Loucy (cell line): Measurements from ENCODE around the gene TET3.

Experiments
- H2AFZ ChIP-seq: fragments of 200-600 bp; sonication (generic); 2 replicates; pipeline ENCODE4 v1.6.0; 2016; ENCODE audit warnings: antibody characterized with exemption, mild to moderate bottlenecking, low read length, moderate library complexity
- H3F3A ChIP-seq: fragments of 200-600 bp; 2 replicates; pipeline ENCODE4 v1.6.0; 2016; ENCODE audit warnings: antibody characterized with exemption, low read depth, mild to moderate bottlenecking
- H3K27me3 ChIP-seq: fragments of 200-600 bp; sonication (generic); 2 replicates; pipeline ENCODE4 v1.6.1; 2014; ENCODE audit warnings: low read length, mild to moderate bottlenecking; ENCODE audit not compliant: insufficient read depth, poor library complexity, severe bottlenecking
- H3K36me3 ChIP-seq: fragments of 200-600 bp; sonication (generic); 2 replicates; pipeline ENCODE4 v1.6.1; 2016; ENCODE audit warnings: low read length; ENCODE audit not compliant: insufficient read depth
- H3K4me1 ChIP-seq: fragments of 200-600 bp; sonication (generic); 2 replicates; pipeline ENCODE4 v1.5.1; 2014; ENCODE audit warnings: low read length, mild to moderate bottlenecking; ENCODE audit not compliant: insufficient read depth, poor library complexity, severe bottlenecking
- H3K4me2 ChIP-seq: fragments of 200-600 bp; sonication (generic); 2 replicates; pipeline ENCODE4 v1.6.0; 2014; ENCODE audit warnings: antibody characterized with exemption, low read length, low read depth, mild to moderate bottlenecking; ENCODE audit not compliant: poor library complexity, severe bottlenecking
- H3K4me3 ChIP-seq: fragments of 200-600 bp; sonication (generic); 2 replicates; pipeline ENCODE4 v1.5.1; 2014; ENCODE audit warnings: low read length, mild to moderate bottlenecking, mixed read lengths; ENCODE audit not compliant: poor library complexity, severe bottlenecking
- H3K79me2 ChIP-seq: fragments of 200-600 bp; sonication (generic); 2 replicates; pipeline ENCODE4 v1.6.1; 2014; ENCODE audit warnings: low read length; ENCODE audit not compliant: insufficient read depth
- H3K9ac ChIP-seq: fragments of 200-600 bp; sonication (generic); 2 replicates; pipeline ENCODE4 v1.6.0; 2014; ENCODE audit warnings: mild to moderate bottlenecking, low read depth, low read length, moderate library complexity; ENCODE audit not compliant: poor library complexity, severe bottlenecking
- H3K9me2 ChIP-seq: fragments of 200-600 bp; sonication (generic); replicated peaks from 2 replicates; pipeline ENCODE4 v1.6.1; 2016; ENCODE audit warnings: low read depth, low read length, mixed read lengths
- H3K9me3 ChIP-seq: fragments of 200-600 bp; sonication (generic); 2 replicates; pipeline ENCODE4 v1.6.1; 2014; ENCODE audit warnings: mild to moderate bottlenecking, antibody characterized with exemption, low read length, low read depth; ENCODE audit not compliant: insufficient read depth
- H4K20me1 ChIP-seq: fragments of 200-600 bp; sonication (generic); 2 replicates; pipeline ENCODE4 v1.6.0; 2014; ENCODE audit warnings: antibody characterized with exemption, low read length, mild to moderate bottlenecking; ENCODE audit not compliant: insufficient read depth, poor library complexity, severe bottlenecking
- CTCF ChIP-seq: fragments of 200-600 bp; sonication (generic); conservative IDR thresholded peaks from 2 replicates; pipeline ENCODE4 v1.5.1; 2014; ENCODE audit warnings: mild to moderate bottlenecking, antibody characterized with exemption, low read length
- EZH2phosphoT487 ChIP-seq: fragments of 200-600 bp; IDR thresholded peaks from 2 replicates; pipeline ENCODE4 v1.6.1; 2018; ENCODE audit warnings: antibody characterized with exemption, mild to moderate bottlenecking, moderate library complexity, borderline replicate concordance

TET3 gene

GRCh38 chr2:73964223-73964622 is 20.5 kb upstream of the TET3 start:
- Histone ChIP-seq H2AFZ (no peak overlapping the region), H3K9ac (no peak overlapping the region), H3K79me2 (no peaks in the 10 kb centered on the region; the same call in 1 of the 2 replicates), H4K20me1 (no peaks in the 10 kb centered on the region), H3K4me2 (no peak overlapping the region), H3K4me1 (peaks cover 44% of the 10 kb centered on the region), H3K9me2 (no peaks in the 10 kb centered on the region), H3K4me3 (no peak overlapping the region), H3K36me3 (peaks cover 7% of the 10 kb centered on the region), H3F3A (peaks cover 3% of the 10 kb centered on the region; the same call in 1 of the 2 replicates), H3K27me3 (no peaks in the 10 kb centered on the region), H3K9me3 (peaks cover 3% of the 10 kb centered on the region; the same call in 1 of the 2 replicates)
- TF ChIP-seq EZH2phosphoT487, result no peak
- no peak for TF ChIP-seq CTCF

- peaks cover 12% of the 10 kb centered on the region for H3F3A ChIP-seq
- peaks cover 3% of the 10 kb centered on the region; the same call in 1 of the 2 replicates for H3K9me3 ChIP-seq
- TF ChIP-seq CTCF (no peak), EZH2phosphoT487 (no peak)
- H3K27me3 ChIP-seq, result no peaks in the 10 kb centered on the region
- H3K36me3 ChIP-seq, result no peaks in the 10 kb centered on the region
- no peaks in the 10 kb centered on the region; the same call in 1 of the 2 replicates for H3K79me2 ChIP-seq
- H4K20me1 ChIP-seq, result no peaks in the 10 kb centered on the region
- no peak overlapping the region for H3K9ac ChIP-seq
- no peaks in the 10 kb centered on the region for H3K9me2 ChIP-seq
- H3K4me1 ChIP-seq, result peaks cover 53% of the 10 kb centered on the region
- no peak overlapping the region for H3K4me2 ChIP-seq
- H2AFZ ChIP-seq, result no peak overlapping the region
- H3K4me3 ChIP-seq, result no peak overlapping the region
Measured at GRCh38 chr2:73965053-73965452, 19.7 kb upstream of the TET3 start.

- H2AFZ ChIP-seq, result no peak overlapping the region
- H3K9ac ChIP-seq, result no peak overlapping the region
- no peaks in the 10 kb centered on the region for H4K20me1 ChIP-seq
- H3K4me2 ChIP-seq, result no peak overlapping the region
- TF ChIP-seq EZH2phosphoT487, result no peak
- no peak for TF ChIP-seq CTCF
- peaks cover 84% of the 10 kb centered on the region for H3K4me1 ChIP-seq
- H3F3A ChIP-seq, result peaks cover 31% of the 10 kb centered on the region
- no peaks in the 10 kb centered on the region for H3K27me3 ChIP-seq
- H3K4me3 ChIP-seq, result no peak overlapping the region
- H3K9me3 ChIP-seq, result no peaks in the 10 kb centered on the region
- no peaks in the 10 kb centered on the region for H3K36me3 ChIP-seq
- H3K9me2 ChIP-seq, result no peaks in the 10 kb centered on the region
- H3K79me2 ChIP-seq, result peaks cover 11% of the 10 kb centered on the region; the same call in 1 of the 2 replicates
Measured at GRCh38 chr2:73968357-73968937, 16.3 kb upstream of the TET3 start.
